PFSK-1 (cell line): Measurements from ENCODE around the gene PRKAA1.

Source experiments
- FOXP2 ChIP-seq: optimal IDR thresholded peaks from 2 replicates; pipeline ENCODE3; 2011; ENCODE audit warnings: borderline replicate concordance, control low read depth, inconsistent platforms; ENCODE audit not compliant: insufficient read depth; ENCODE audit errors: extremely low read length, extremely low read depth
- POLR2AphosphoS5 ChIP-seq: IDR thresholded peaks from 2 replicates; pipeline ENCODE4 v1.6.1; 2012; ENCODE audit warnings: low read depth, mild to moderate bottlenecking, control low read depth, low read length, moderate library complexity
- SIN3A ChIP-seq: IDR thresholded peaks from 2 replicates; pipeline ENCODE4 v1.6.1; 2012; ENCODE audit warnings: mild to moderate bottlenecking, low read length, moderate library complexity, borderline replicate concordance; ENCODE audit not compliant: insufficient read depth
- TAF1 ChIP-seq: IDR thresholded peaks from 2 replicates; pipeline ENCODE4 v1.6.1; 2012; ENCODE audit warnings: low read length, control low read depth, borderline replicate concordance; ENCODE audit not compliant: insufficient read depth
- TF ChIP-seq, protein P1 (sequence below), 2 experiments: IDR thresholded peaks; 2 replicates each; pipeline versions ENCODE4 v1.6.1 to v1.8.0; 2011 to 2012; ENCODE audit warnings: low read depth in 2 of 2, low read length in 2 of 2, control low read depth in 1 of 2, inconsistent platforms in 1 of 2, mild to moderate bottlenecking in 1 of 2, moderate library complexity in 1 of 2; ENCODE audit not compliant: insufficient read depth in 1 of 2

The PRKAA1 gene

GRCh38 chr5:40778133-40778532 lies 20.0 kb downstream of the PRKAA1 start:
- TF ChIP-seq, protein P1, sequence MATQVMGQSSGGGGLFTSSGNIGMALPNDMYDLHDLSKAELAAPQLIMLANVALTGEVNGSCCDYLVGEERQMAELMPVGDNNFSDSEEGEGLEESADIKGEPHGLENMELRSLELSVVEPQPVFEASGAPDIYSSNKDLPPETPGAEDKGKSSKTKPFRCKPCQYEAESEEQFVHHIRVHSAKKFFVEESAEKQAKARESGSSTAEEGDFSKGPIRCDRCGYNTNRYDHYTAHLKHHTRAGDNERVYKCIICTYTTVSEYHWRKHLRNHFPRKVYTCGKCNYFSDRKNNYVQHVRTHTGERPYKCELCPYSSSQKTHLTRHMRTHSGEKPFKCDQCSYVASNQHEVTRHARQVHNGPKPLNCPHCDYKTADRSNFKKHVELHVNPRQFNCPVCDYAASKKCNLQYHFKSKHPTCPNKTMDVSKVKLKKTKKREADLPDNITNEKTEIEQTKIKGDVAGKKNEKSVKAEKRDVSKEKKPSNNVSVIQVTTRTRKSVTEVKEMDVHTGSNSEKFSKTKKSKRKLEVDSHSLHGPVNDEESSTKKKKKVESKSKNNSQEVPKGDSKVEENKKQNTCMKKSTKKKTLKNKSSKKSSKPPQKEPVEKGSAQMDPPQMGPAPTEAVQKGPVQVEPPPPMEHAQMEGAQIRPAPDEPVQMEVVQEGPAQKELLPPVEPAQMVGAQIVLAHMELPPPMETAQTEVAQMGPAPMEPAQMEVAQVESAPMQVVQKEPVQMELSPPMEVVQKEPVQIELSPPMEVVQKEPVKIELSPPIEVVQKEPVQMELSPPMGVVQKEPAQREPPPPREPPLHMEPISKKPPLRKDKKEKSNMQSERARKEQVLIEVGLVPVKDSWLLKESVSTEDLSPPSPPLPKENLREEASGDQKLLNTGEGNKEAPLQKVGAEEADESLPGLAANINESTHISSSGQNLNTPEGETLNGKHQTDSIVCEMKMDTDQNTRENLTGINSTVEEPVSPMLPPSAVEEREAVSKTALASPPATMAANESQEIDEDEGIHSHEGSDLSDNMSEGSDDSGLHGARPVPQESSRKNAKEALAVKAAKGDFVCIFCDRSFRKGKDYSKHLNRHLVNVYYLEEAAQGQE (IDR thresholded peaks at IDR 0.05; ENCODE audit: insufficient read depth in 1 of 2, low read depth in 2 of 2, low read length in 2 of 2), result no peak
- TF ChIP-seq SIN3A (no peak), POLR2AphosphoS5 (no peak), FOXP2 (no peak), TAF1 (no peak)

- TF ChIP-seq, protein P1 (IDR thresholded peaks at IDR 0.05; ENCODE audit: insufficient read depth in 1 of 2, low read depth in 2 of 2, low read length in 2 of 2), result no peak
- TF ChIP-seq TAF1, result no peak
- TF ChIP-seq FOXP2, result no peak
- no peak for TF ChIP-seq SIN3A
- no peak for TF ChIP-seq POLR2AphosphoS5
Observed at GRCh38 chr5:40776658-40776977, 21.6 kb downstream of the PRKAA1 start.

DNA sequence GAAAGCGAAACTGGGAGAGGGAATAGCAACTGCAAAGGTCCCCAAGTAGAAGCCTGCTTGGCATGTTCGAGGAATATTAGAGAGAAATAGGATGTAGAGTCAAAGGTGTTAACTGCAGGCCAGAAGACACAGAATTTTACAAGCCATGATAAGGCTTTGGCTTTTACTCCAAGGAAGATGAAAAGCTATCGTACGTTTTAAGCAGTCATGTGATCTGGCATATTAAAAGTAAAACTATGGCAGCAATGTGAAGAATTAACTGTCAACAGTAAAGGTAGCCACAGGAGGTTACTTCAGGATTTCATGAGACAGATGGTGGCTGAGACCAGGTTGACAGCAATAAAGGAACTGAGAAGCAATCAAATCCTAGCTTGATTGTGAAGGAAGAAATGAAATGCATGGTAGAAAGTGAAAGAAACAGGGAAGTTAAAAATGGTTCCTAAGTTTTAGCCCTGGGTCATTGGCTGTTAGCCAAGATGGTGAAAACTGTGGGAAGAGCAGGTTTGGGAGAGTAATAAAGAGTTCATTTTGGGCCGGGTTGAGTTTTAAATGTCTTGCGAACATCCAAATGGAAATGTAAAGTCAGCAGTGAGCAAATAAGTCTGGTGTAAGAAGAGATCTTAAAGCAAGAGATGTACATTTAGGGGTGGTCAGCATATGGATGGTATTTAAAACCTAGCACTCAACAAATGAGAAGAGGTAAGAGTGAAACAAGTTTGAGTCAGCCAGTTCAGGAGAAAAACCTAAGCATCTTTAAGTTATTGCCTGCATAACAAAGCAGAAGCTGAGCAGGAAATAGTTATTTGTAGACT lies 22.1 kb downstream of the PRKAA1 start:
- TF ChIP-seq, protein P1 (IDR thresholded peaks at IDR 0.05; ENCODE audit: insufficient read depth in 1 of 2, low read depth in 2 of 2, low read length in 2 of 2), result no peak
- TF ChIP-seq POLR2AphosphoS5, result no peak
- TF ChIP-seq TAF1, result no peak
- no peak for TF ChIP-seq FOXP2
- TF ChIP-seq SIN3A, result no peak

DNA sequence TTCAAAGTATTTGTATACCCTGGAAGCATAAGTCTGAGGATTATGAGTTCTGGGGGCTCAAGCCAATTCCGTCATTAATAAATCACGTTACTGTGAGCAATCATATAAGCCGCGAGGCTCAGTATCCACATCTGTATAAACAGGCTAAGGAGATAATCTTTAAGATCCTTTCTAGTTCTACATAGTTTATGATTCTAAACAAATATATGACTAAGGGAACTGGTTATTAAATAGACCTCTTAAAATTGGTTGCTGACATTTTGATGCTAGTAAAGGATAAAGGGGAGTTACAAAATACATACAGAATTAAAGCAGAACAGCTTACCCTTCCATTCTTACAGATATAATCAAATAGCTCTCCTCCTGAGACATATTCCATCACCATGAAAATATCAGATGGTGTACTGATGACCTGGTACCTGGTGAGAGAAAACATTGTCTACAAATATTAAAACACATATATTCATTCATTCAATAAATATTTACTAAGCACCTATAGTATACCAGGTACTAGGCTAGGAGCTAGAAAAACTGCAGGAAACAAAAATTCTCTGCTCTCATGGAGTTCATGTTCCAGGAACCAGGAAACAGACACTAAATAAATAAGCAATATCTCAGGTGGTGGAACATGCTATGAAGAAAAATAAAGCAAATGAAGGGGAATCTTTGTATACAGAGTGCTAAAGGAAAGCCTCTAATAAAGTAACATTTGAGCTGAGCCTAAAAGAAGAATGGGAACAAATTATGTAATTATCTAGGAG lies 22.9 kb downstream of the PRKAA1 start:
- TF ChIP-seq FOXP2 (no peak), TAF1 (no peak), POLR2AphosphoS5 (no peak), SIN3A (no peak)

- TF ChIP-seq FOXP2 (no peak), TAF1 (no peak), SIN3A (no peak), POLR2AphosphoS5 (no peak)
- TF ChIP-seq, protein P1 (IDR thresholded peaks at IDR 0.05; ENCODE audit: insufficient read depth in 1 of 2, low read depth in 2 of 2, low read length in 2 of 2), result no peak
Observed at GRCh38 chr5:40774623-40775022, 23.6 kb downstream of the PRKAA1 start.
